OCI-LY7 (cell line): ENCODE measurements around the gene MYL2. TPM values are rescaled to one million over a fixed set of nuclear protein-coding genes. Genes with fewer than 3 reads are reported as not detected.

ENCODE experiments used
- BruUV-seq: library from RNA; stranded (reverse); fragments of 400-500 nt; replicated peaks from 2 replicates; lab custom pipeline; 2021; lab: Mats Ljungman, UMichigan
- CTCF ChIA-PET: fragments of 300-600 bp; sonication (Branson Sonifier 250); formaldehyde crosslinking; loops from one replicate; lab custom pipeline; 2022; ENCODE audit warnings: antibody characterized with exemption; ENCODE audit not compliant: unreplicated experiment; lab: Charles Lee
- POLR2A ChIA-PET: fragments of 300-600 bp; sonication (Branson Sonifier 250); formaldehyde crosslinking; loops from one replicate; lab custom pipeline; 2022; ENCODE audit warnings: antibody characterized with exemption; lab: Charles Lee
- DNase-seq: peaks from one replicate; pipeline ENCODE4 v3.0.0-alpha.2; 2015; ENCODE audit warnings: low spot score
- H2AFZ ChIP-seq: fragments of 200-600 bp; sonication (generic), shearing (Covaris generic); 2 replicates; pipeline ENCODE4 v1.6.1; 2014; ENCODE audit warnings: mild to moderate bottlenecking, antibody characterized with exemption, low read length, moderate library complexity
- H3K27ac ChIP-seq: fragments of 200-600 bp; sonication (generic); 2 replicates; pipeline ENCODE4 v1.5.1; 2014; ENCODE audit warnings: mixed run types, low read depth, mild to moderate bottlenecking, moderate library complexity, low read length, inconsistent platforms; ENCODE audit not compliant: poor library complexity, severe bottlenecking
- H3K36me3 ChIP-seq: fragments of 200-600 bp; sonication (generic); 2 replicates; pipeline ENCODE4 v1.6.1; 2014; ENCODE audit warnings: mild to moderate bottlenecking, antibody characterized with exemption, low read length, moderate library complexity, mixed read lengths; ENCODE audit not compliant: insufficient read depth
- H3K4me1 ChIP-seq: fragments of 200-600 bp; sonication (generic); 2 replicates; pipeline ENCODE4 v1.5.1; 2014; ENCODE audit warnings: mild to moderate bottlenecking, low read length; ENCODE audit not compliant: insufficient read depth, poor library complexity, severe bottlenecking
- H3K4me2 ChIP-seq: fragments of 200-600 bp; sonication (generic); 2 replicates; pipeline ENCODE4 v1.6.1; 2014; ENCODE audit warnings: mild to moderate bottlenecking, low read length
- H3K4me3 ChIP-seq: fragments of 200-600 bp; sonication (generic); 2 replicates; pipeline ENCODE4 v1.5.1; 2014; ENCODE audit warnings: mild to moderate bottlenecking, low read depth, low read length; ENCODE audit not compliant: poor library complexity, severe bottlenecking
- H3K79me2 ChIP-seq: fragments of 200-600 bp; sonication (generic); 2 replicates; pipeline ENCODE4 v1.6.1; 2016; ENCODE audit warnings: low read depth, mild to moderate bottlenecking, low read length, moderate library complexity, mixed read lengths; ENCODE audit not compliant: insufficient read depth
- H3K9me2 ChIP-seq: fragments of 200-600 bp; sonication (generic); 2 replicates; pipeline ENCODE4 v1.6.1; 2016; ENCODE audit warnings: mild to moderate bottlenecking, low read length, mixed read lengths; ENCODE audit not compliant: insufficient read depth
- H3K9me3 ChIP-seq: fragments of 200-600 bp; sonication (generic); 2 replicates; pipeline ENCODE4 v1.6.1; 2014; ENCODE audit warnings: mild to moderate bottlenecking, mixed run types, low read length, mixed read lengths
- H4K20me1 ChIP-seq: fragments of 200-600 bp; sonication (generic); 2 replicates; pipeline ENCODE4 v1.6.1; 2014; ENCODE audit warnings: mild to moderate bottlenecking, antibody characterized with exemption, low read length, moderate library complexity, mixed read lengths; ENCODE audit not compliant: insufficient read depth
- EZH2phosphoT487 ChIP-seq: fragments of 200-600 bp; sonication (generic); IDR thresholded peaks from 2 replicates; pipeline ENCODE4 v1.6.1; 2018; ENCODE audit warnings: low read depth, borderline replicate concordance, mild to moderate bottlenecking, mixed run types, antibody characterized with exemption, low read length, moderate library complexity, mixed read lengths
- intact Hi-C: fragments of 100-400 bp; cut with micrococcal nuclease; formaldehyde crosslinking; loops from one replicate; pipeline ENCODE4 v1.10.0; 2022; ENCODE audit not compliant: unreplicated experiment
- total RNA-seq, 2 experiments: library from RNA; depleted of rRNA in 1 of 2; stranded (reverse); fragments of >200 nt in 1 of 2; shearing (Covaris generic) in 1 of 2; gene quantifications; 2 replicates each; pipeline ENCODE4 v1.2.3, GENCODE V29; 2014 to 2022
- TF ChIP-seq, protein P1 (sequence below): fragments of 200-600 bp; sonication (generic); conservative IDR thresholded peaks from 2 replicates; pipeline ENCODE4 v1.5.1; 2014; ENCODE audit warnings: mild to moderate bottlenecking, antibody characterized with exemption, low read length, moderate library complexity, mixed read lengths

MYL2 gene
- total RNA-seq, 2 experiments from 2014 or later: 7.4 TPM; not detected in 1

DNA sequence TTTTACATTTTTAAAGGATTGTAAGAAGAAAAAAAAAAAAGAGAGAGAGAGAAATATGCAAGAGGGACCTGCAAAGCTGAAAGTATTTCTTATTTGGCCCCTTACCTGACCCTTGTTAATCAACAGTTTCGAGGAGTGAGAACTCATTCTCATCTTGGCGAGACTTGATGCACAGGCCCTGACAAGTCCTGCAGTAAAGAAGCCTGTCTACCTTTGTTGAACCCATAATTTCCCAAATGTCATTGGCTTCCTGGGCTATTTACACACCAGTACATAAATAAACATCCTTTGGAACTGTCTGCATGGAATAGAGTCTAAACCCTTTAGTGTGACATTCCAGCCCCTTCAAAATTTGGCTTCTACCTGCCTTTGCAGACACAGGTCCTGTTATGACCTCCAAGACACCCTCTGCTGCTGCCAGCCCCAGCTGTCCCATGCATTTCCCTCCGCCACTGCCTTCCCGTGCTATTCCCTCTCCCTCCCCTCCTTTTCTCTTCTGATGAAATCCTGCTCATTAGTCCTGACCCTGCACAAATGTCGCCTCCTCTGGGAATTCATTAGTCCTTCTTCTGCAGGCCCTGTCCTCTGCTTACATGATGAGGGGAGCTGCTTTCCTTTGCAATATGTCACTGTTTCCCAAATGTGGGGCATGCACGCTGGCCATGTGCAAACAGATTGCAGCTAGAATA lies 35.1 kb downstream of the MYL2 start:
- no peaks in the 10 kb centered on the region for H3K9me3 ChIP-seq
- no peaks in the 10 kb centered on the region for H4K20me1 ChIP-seq
- H3K9me2 ChIP-seq: no peaks in the 10 kb centered on the region
- H2AFZ ChIP-seq: no peak overlapping the region
- no peaks in the 10 kb centered on the region for H3K79me2 ChIP-seq
- BruUV-seq: no TSS peak
- no peaks in the 10 kb centered on the region for H3K36me3 ChIP-seq
- no peaks in the 10 kb centered on the region for H3K4me1 ChIP-seq
- intact Hi-C loops: loop anchor here (10.0 kb wide), 2 partner anchors 360 to 430 kb away; partner anchors contain the start of gene ARPC3
- TF ChIP-seq, protein P1, sequence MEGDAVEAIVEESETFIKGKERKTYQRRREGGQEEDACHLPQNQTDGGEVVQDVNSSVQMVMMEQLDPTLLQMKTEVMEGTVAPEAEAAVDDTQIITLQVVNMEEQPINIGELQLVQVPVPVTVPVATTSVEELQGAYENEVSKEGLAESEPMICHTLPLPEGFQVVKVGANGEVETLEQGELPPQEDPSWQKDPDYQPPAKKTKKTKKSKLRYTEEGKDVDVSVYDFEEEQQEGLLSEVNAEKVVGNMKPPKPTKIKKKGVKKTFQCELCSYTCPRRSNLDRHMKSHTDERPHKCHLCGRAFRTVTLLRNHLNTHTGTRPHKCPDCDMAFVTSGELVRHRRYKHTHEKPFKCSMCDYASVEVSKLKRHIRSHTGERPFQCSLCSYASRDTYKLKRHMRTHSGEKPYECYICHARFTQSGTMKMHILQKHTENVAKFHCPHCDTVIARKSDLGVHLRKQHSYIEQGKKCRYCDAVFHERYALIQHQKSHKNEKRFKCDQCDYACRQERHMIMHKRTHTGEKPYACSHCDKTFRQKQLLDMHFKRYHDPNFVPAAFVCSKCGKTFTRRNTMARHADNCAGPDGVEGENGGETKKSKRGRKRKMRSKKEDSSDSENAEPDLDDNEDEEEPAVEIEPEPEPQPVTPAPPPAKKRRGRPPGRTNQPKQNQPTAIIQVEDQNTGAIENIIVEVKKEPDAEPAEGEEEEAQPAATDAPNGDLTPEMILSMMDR: no peak
- no peak for TF ChIP-seq EZH2phosphoT487
- CTCF ChIA-PET: no interaction called here
- no peak overlapping the region for H3K4me3 ChIP-seq
- no peak overlapping the region for H3K4me2 ChIP-seq
- H3K27ac ChIP-seq: no peak overlapping the region
- no peak for DNase-seq
- POLR2A ChIA-PET: interaction anchor here (0.6 to 0.7 kb wide), 3 partner anchors 71 to 828 kb away, joined by 3 to 4 read pairs (median 3); no protein-coding TSS in a partner anchor

DNA sequence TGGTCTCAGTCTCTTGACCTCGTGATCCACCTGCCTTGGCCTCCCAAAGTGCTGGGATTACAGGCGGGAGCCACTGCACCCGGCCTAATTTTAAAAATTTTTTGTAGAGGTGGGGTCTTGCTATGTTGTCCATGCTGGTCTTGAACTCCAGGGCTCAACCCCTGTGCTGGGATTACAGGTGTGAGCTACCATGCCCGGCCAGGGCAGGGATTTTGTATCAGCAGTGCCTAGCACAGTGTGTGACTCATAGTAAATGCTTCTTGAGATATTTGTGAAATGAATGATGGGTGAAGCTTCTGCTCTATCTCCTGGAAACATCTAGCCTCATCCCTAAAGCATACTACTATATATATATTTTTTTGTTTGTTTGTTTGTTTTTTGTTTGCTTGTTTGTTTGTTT lies 37.1 kb downstream of the MYL2 start:
- H4K20me1 ChIP-seq: no peaks in the 10 kb centered on the region
- H3K9me2 ChIP-seq: no peaks in the 10 kb centered on the region
- intact Hi-C loops: loop anchor here (10.0 kb wide), 2 partner anchors 358 to 428 kb away; partner anchors contain the start of gene ARPC3
- H3K27ac ChIP-seq: no peak overlapping the region
- no peak for DNase-seq
- H3K4me3 ChIP-seq: no peak overlapping the region
- ChIA-PET POLR2A (interaction anchor here (0.7 kb wide), 2 partner anchors 15 to 23 kb away, joined by 3 read pairs; no protein-coding TSS in a partner anchor), CTCF (interaction anchor here (0.5 kb wide), 1 partner anchor 481 kb away, joined by 4 read pairs; no protein-coding TSS in a partner anchor)
- no TSS peak for BruUV-seq
- H3K4me2 ChIP-seq: no peak overlapping the region
- no peaks in the 10 kb centered on the region for H3K79me2 ChIP-seq
- no peaks in the 10 kb centered on the region for H3K9me3 ChIP-seq
- TF ChIP-seq EZH2phosphoT487: no peak
- TF ChIP-seq, protein P1: no peak
- no peak overlapping the region for H2AFZ ChIP-seq
- no peaks in the 10 kb centered on the region for H3K4me1 ChIP-seq
- no peaks in the 10 kb centered on the region for H3K36me3 ChIP-seq

DNA sequence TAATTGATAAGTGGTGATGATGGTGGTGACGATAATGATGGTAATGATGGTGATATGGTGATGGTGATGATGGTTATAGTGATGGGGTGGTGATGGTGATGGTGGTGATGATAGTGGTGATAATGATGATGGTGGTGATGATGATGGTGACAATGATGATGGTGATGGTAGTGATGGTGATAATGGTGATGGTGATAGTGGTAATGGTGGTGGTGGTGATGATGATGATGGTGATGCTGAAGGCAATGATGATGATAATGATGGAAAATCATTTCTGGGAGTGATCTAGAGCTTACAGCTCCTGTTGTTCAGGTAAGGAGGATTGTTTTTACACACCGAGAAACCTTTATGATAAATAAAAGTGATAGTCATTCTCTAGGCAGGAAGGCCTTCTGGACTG lies 39.7 kb downstream of the MYL2 start:
- no peaks in the 10 kb centered on the region for H3K79me2 ChIP-seq
- CTCF ChIA-PET: no interaction called here

More for the DNA sequence above, 39.7 kb downstream of the MYL2 start:
- H3K9me2 ChIP-seq: no peaks in the 10 kb centered on the region
- intact Hi-C loops: loop anchor here (10.0 kb wide), 2 partner anchors 356 to 426 kb away; partner anchors contain the start of gene ARPC3
- no peaks in the 10 kb centered on the region for H3K9me3 ChIP-seq
- H4K20me1 ChIP-seq: no peaks in the 10 kb centered on the region
- TF ChIP-seq EZH2phosphoT487: no peak
- TF ChIP-seq, protein P1: no peak
- no TSS peak for BruUV-seq
- no peaks in the 10 kb centered on the region for H3K4me1 ChIP-seq
- POLR2A ChIA-PET: interaction anchor here (1.2 kb wide), 1 partner anchor 113 kb away, joined by 4 read pairs; no protein-coding TSS in a partner anchor
- H3K27ac ChIP-seq: no peak overlapping the region
- DNase-seq: no peak
- no peak overlapping the region for H2AFZ ChIP-seq
- no peak overlapping the region for H3K4me2 ChIP-seq
- H3K36me3 ChIP-seq: no peaks in the 10 kb centered on the region
- H3K4me3 ChIP-seq: no peak overlapping the region
